Activated naive CD8-positive, alpha-beta T cell treated with anti-CD3 and anti-CD28 coated beads, Interleukin-2, amount 50 U/mL, for 16 hours (primary cell): ENCODE results near the gene PLSCR2.
"Not testable (repeated sequence)": the region's sequence is repeated elsewhere in the genome, so short reads cannot be mapped to it uniquely, and the experiment has no call there.

Experiments used
- DNase-seq: peaks from one replicate; pipeline ENCODE4 v3.0.0-alpha.2; 2020; ENCODE audit warnings: low read depth, low spot score

The PLSCR2 gene, protein sequence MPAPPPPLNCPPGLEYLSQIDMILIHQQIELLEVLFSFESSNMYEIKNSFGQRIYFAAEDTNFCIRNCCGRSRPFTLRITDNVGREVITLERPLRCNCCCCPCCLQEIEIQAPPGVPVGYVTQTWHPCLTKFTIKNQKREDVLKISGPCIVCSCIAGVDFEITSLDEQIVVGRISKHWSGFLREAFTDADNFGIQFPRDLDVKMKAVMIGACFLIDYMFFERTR

GRCh38 chr3:146469150-146470017 lies at the start of gene PLSCR2:
PLSCR2 (minus strand) TSS chr3:146469561; CDS start chr3:146459904, 9,657 bp downstream.
- DNase-seq, result peak; percentile 46

DNA sequence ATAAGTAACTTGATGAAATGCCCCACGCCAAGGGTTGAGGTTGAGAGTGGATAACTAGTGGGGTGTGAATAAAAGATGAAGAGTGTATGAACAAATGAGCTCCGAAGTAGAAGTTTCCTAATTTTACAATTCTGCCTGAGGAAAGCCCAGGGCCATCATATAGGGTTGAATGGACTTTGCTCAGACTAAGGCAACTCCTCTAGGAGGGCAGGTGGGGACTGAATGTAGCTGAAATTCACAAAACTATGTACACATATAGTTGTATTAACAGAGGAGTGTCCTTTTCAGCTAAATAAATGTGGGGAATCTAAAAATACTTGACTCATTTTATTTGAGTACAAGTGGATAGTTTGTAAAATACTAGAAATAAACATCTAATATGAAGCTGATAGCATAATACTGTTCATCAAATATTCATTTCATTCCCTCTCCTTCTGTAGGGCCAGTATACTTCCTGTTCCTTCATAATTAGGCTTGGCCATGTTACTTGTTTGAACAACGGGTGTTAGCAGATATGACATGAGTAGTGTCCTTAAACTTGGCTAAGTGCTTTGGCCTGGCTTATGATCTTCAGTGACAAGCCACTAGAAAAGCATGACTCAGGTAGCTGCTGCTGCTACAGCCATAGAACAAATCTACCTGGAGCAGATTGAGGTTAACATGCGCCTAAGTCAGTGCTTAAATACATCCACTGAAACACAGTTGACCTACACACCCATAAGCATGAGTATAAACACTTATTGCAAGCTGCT lies 48.5 kb upstream of the PLSCR2 start:
- DNase-seq, result no peak

- DNase-seq, result no peak
These were observed 44.2 kb upstream of the PLSCR2 start for GRCh38 chr3:146513386-146514051.

- DNase-seq, result no peak
These were observed 42.2 kb upstream of the PLSCR2 start for GRCh38 chr3:146511402-146512134.

GRCh38 chr3:146507331-146508120 lies 38.2 kb upstream of the PLSCR2 start:
- DNase-seq, result no peak

DNA sequence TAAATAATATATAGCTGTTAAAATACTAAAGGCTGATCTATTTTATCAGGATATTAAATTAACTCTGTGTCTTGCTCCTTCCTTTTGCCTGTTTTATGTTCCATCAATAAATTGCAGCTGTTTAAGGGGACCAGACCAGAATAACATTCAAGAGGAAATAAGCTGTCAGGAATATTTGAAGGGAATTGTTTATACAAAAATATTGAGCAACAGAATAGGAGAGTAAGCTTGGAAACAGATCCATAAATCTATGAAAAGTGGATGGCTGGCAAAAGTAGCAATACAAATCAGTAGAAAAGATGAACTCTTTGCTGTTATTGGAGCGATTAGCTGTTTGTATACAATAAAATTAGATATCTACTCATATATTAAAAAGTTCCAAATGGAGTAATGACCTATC lies 36.2 kb upstream of the PLSCR2 start:
- DNase-seq, result no peak

DNA sequence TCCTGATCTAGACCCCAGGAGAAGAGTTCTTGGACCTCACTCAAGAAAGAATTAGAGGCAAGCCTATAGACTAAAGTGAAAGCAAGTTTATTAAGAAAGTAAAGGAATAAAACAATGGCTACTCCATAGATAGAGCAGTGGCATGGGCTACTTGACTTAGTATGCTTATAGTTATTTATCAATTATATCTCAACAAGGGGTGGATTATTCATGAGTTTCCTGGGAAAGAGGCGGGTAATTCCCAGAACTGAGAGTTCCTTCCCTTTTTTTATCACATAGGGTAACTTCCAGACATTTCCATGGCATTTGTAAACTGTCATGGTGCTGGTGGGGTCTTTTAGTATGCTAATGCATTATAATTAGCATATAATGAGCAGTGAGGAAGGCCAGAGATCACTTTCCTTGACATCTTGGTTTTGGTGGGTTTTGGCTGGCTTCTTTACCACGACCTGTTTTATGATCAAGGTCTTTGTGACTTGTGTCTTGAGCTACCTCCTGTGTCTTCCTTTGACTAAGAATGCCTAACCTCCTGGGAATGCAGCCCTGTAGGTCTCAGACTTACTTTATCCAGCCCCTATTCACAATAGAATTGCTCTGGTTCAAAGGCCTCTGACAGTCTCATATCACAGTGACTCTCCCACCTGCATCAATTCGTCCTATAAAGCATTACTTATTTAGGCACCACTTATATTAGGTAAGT lies 35.3 kb upstream of the PLSCR2 start:
- no peak for DNase-seq

GRCh38 chr3:146503461-146504202 lies 34.3 kb upstream of the PLSCR2 start:
- no peak for DNase-seq

DNA sequence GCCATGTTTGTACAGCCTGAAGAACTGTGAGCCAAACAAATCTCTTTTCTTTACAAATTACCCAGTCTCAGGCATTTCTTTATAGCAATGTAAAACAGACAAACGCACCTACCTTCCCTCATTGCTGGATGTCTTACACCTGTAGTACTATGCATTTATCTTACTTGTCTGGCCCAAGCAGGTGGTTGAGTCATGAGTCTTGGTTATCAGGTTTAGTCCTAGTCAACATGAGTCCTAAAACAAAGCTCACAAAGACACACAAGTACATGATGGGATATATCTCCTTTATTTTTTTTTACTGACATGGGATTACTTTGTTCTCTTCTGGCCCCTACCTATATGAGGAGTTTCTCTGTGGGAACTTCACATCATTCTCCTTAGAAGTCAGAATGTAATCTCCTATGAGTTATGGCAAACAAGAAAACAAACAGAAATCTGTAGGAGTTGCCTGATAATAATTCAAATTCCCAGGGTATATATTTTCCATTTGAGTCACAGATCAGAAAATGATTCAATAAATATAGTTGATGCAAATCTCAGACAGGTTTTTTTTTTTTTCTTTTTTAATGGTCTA lies 33.6 kb upstream of the PLSCR2 start:
- DNase-seq, result no peak

DNA sequence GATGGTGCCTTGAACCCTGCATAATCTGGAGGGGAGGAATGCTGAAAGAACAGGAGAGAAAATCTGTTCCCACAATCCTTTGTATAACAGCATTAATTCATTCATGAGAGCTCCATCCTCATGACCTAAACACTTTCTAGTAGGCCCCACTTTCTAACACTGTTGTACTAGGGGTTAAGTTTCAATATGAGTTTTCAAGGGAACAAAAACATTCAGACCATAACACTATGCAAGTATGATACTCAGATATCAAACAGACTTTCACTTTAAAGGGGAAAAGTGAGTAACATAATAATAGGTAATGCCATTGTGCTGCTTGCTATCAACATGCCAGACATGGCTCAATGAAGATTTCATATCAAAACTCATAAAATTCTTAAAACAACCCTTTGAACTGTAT lies 32.4 kb upstream of the PLSCR2 start:
- no peak for DNase-seq

DNA sequence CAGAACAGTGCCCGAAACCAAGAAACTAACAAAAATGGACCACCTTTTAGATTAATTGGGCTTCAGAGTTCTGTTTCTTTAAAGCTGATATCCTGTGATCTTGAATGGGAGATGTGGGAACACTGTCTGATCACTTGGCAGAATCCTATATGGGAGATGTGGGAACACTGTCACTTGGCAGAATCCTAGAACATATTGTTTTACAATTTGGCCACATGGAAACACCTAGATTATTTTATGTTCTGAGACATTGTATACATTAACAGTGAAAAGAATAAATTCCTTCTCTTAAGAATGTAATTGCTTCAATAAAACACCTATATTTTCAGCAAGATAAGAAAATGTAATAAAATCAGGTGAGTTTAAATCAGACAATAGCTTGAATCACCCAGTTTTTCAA lies 30.3 kb upstream of the PLSCR2 start:
- DNase-seq, result no peak

DNA sequence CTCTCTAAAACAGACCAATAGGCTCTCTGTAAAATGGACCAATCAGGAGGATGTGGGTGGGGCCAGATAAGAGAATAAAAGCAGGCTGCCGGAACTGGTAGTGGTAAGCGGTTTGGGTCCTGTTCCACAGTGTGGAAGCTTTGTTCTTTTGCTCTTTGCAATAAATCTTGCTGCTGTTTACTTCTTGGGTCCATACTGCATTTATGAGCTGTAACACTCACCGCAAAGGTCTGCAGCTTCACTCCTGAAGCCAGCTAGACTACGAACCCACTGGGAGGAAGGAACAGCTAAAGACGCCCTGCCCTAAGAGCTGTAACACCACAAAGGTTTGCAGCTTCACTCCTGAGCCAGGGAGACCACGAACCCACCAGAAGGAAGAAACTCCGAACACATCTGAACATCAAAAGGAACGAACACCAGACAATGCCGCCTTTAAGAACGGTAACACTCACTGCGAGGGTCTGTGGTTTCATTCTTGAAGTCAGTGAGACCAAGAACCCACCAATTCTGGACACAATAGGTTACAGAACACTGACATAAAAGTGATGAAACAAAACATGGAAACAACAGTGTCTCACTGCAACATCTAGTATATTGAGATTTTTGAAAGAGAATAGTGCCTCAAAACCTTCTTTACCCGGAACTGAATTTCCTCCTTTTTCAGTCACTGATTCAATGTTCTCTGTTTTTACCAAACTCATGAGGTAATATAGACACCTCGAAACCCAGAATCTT lies 28.8 kb upstream of the PLSCR2 start:
- no peak for DNase-seq

DNA sequence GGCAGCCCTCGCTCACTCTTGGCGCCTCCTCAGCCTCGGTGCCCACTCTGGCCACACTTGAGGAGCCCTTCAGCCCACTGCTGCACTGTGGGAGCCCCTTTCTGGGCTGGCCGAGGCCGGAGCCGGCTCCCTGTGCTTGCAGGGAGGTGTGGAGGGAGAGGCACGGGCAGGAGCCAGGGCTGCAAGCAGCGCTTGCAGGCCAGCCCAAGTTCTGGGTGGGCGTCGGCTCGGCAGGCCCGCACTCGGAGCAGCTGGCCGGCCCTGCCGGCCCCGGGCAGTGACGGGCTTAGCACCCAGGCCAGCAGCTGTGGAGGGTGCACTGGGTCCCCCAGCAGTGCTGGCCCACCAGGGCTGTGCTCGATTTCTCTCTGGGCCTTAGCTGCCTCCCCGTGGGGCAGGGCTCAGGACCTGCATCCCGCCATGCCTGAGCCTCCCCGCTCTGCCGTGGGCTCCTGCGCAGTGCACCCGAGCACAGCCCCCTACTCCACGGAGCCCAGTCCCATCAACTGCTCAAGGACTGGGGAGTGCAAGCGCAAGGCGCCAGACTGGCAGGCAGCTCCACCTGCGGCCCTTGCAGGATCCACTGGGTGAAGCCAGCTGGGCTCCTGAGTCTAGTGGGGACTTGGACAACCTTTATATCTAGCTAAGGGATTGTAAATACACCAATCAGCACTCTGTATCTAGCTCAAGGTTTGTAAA lies 27.9 kb upstream of the PLSCR2 start:
- DNase-seq, result not testable (repeated sequence)

GRCh38 chr3:146496726-146497125 lies 27.4 kb upstream of the PLSCR2 start:
- DNase-seq, result no peak

DNA sequence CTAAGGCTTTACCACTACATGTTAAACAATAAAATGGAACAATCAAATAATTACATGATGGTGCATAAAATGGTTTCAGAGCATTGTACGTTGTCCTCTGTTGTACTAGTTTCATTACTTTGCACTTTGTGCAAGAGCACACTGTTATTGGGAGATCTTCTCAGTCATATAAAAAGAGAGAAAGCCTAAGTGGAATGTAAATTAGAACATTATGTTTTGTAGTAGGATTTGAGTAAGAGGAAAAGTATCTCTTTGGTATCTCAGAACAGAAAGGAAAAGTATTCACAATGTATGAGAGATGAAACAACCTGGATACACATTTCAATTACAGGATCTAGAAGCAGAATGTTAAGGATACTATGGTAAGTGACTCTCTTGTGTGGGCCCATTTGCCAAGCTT lies 26.9 kb upstream of the PLSCR2 start:
- DNase-seq, result no peak

- no peak for DNase-seq
These were observed 24.4 kb upstream of the PLSCR2 start for GRCh38 chr3:146493761-146494160.

- no peak for DNase-seq
These were observed 23.9 kb upstream of the PLSCR2 start for GRCh38 chr3:146493221-146493620.
